SK-N-SH treated with all-trans-retinoic acid at 6 μM for 48 hours (cell line): ENCODE measurements around the gene RPRD1B.

ENCODE experiments used
- BACH2 ChIP-seq: fragments of 250-450 bp; sonication (Bioruptor Pico); IDR thresholded peaks from 2 replicates; pipeline ENCODE4 v1.9.0; 2021; ENCODE audit warnings: mild to moderate bottlenecking, borderline replicate concordance
- OSR1 ChIP-seq: fragments of 250-450 bp; sonication (Bioruptor Pico); IDR thresholded peaks from 2 replicates; pipeline ENCODE4 v1.8.0; 2022; ENCODE audit warnings: moderate library complexity, mild to moderate bottlenecking, inconsistent platforms
- RARB ChIP-seq: fragments of 250-450 bp; sonication (Bioruptor Pico); IDR thresholded peaks from 2 replicates; pipeline ENCODE4 v1.8.0; 2021; ENCODE audit warnings: mild to moderate bottlenecking, moderate library complexity
- ZNF565 ChIP-seq: fragments of 450-650 bp; formaldehyde crosslinking; conservative IDR thresholded peaks from 2 replicates; pipeline ENCODE4 v1.5.0; 2020; ENCODE audit warnings: low read depth, mild to moderate bottlenecking, moderate library complexity

- TF ChIP-seq BACH2 (CRISPR knock-in tag) (no peak), RARB (no peak), OSR1 (CRISPR knock-in tag) (no peak), ZNF565 (no peak; the same call in 1 of the 2 replicates)
Measured at GRCh38 chr20:38110525-38111178, 77.1 kb downstream of the RPRD1B start.
